Stromal cell of bone marrow (primary cell): ENCODE results near the gene PARVB.

ENCODE experiments used
- DNase-seq: peaks from one replicate; pipeline ENCODE4 v3.0.0-alpha.2; 2012; ENCODE audit warnings: low read depth

PARVB gene

GRCh38 chr22:44219101-44219870 lies 195.2 kb downstream of the PARVB start:
- no peak for DNase-seq

- DNase-seq, result no peak
Observed at GRCh38 chr22:44220727-44221680, 196.9 kb downstream of the PARVB start.

GRCh38 chr22:44221710-44222475 lies 197.8 kb downstream of the PARVB start:
- no peak for DNase-seq
